ENCODE measurements around the gene MPPED1. TPM values are rescaled to one million over a fixed set of nuclear protein-coding genes. Genes with fewer than 3 reads are reported as not detected.

The MPPED1 gene
- total and polyA plus RNA-seq, 4 experiments from 2014 or later = not detected

GRCh38 chr22:43543522-43544288 lies 131.9 kb downstream of the MPPED1 start:
- POLR2A ChIA-PET (ENCODE audit: partially characterized antibody) = no interaction called here
- Mint-ChIP-seq H3K4me1 (no peaks in the 10 kb centered on the region), H3K9me3 (no peaks in the 10 kb centered on the region), H3K36me3 (no peaks in the 10 kb centered on the region), H3K27me3 (peaks cover 8 to 10% of the 10 kb centered on the region in 2 donors), H3K27ac (no peak overlapping the region), H3K4me3 (no peak overlapping the region)
- Histone ChIP-seq H3K4me3 (ENCODE audit: low read length in 2 of 2) (no peak overlapping the region), H3K9me3 (ENCODE audit: control insufficient read depth in 1 of 2, low read length in 2 of 2) (no peaks in the 10 kb centered on the region), H3K27me3 (ENCODE audit: insufficient read depth, low read length) (no peaks in the 10 kb centered on the region), H3K27ac (ENCODE audit: low read depth, low read length) (no peak overlapping the region), H3K4me1 (ENCODE audit: insufficient read depth, low read length) (no peaks in the 10 kb centered on the region), H3K36me3 (ENCODE audit: insufficient read depth, low read length) (no peaks in the 10 kb centered on the region)
- CTCF ChIA-PET (ENCODE audit: partially characterized antibody) = no interaction called here
- intact Hi-C loops (cut with micrococcal nuclease) = no loop called here
- no peak for DNase-seq

GRCh38 chr22:43544289-43544673 lies 132.5 kb downstream of the MPPED1 start:
- CTCF ChIA-PET (ENCODE audit: partially characterized antibody) = no interaction called here
- peaks cover 8 to 10% of the 10 kb centered on the region in 2 donors for H3K27me3 Mint-ChIP-seq
- H3K9me3 ChIP-seq (ENCODE audit: control insufficient read depth in 1 of 2, low read length in 2 of 2) = no peaks in the 10 kb centered on the region

GRCh38 chr22:43546186-43546585 lies 134.4 kb downstream of the MPPED1 start:
- H3K4me3 Mint-ChIP-seq = no peak overlapping the region
- CTCF ChIA-PET (ENCODE audit: partially characterized antibody) = no interaction called here

More at GRCh38 chr22:43544289-43544673, 132.5 kb downstream of the MPPED1 start:
- no peaks in the 10 kb centered on the region for H3K9me3 Mint-ChIP-seq
- Histone ChIP-seq H3K27ac (ENCODE audit: low read depth, low read length) (no peak overlapping the region), H3K4me1 (ENCODE audit: insufficient read depth, low read length) (no peaks in the 10 kb centered on the region), H3K27me3 (ENCODE audit: insufficient read depth, low read length) (no peaks in the 10 kb centered on the region), H3K4me3 (ENCODE audit: low read length in 2 of 2) (no peak overlapping the region), H3K36me3 (ENCODE audit: insufficient read depth, low read length) (no peaks in the 10 kb centered on the region)
- POLR2A ChIA-PET (ENCODE audit: partially characterized antibody) = no interaction called here
- no peaks in the 10 kb centered on the region for H3K36me3 Mint-ChIP-seq
- H3K27ac Mint-ChIP-seq = no peak overlapping the region
- intact Hi-C loops (cut with micrococcal nuclease) = no loop called here
- H3K4me3 Mint-ChIP-seq = no peak overlapping the region
- no peak for DNase-seq
- H3K4me1 Mint-ChIP-seq = no peaks in the 10 kb centered on the region

GRCh38 chr22:43550024-43550620 lies 138.3 kb downstream of the MPPED1 start:
- POLR2A ChIA-PET (ENCODE audit: partially characterized antibody) = no interaction called here
- Mint-ChIP-seq H3K4me3 (no peak overlapping the region), H3K4me1 (no peaks in the 10 kb centered on the region), H3K36me3 (no peaks in the 10 kb centered on the region), H3K27me3 (peaks cover 5 to 7% of the 10 kb centered on the region in 2 donors), H3K27ac (no peak overlapping the region), H3K9me3 (no peaks in the 10 kb centered on the region)
- H3K27ac ChIP-seq (ENCODE audit: low read depth, low read length) = no peak overlapping the region
- H3K9me3 ChIP-seq (ENCODE audit: control insufficient read depth in 1 of 2, low read length in 2 of 2) = no peaks in the 10 kb centered on the region
- no peaks in the 10 kb centered on the region for H3K4me1 ChIP-seq (ENCODE audit: insufficient read depth, low read length)
- H3K36me3 ChIP-seq (ENCODE audit: insufficient read depth, low read length) = no peaks in the 10 kb centered on the region
- no peak for DNase-seq
- CTCF ChIA-PET (ENCODE audit: partially characterized antibody) = no interaction called here
- H3K4me3 ChIP-seq (ENCODE audit: low read length in 2 of 2) = no peak overlapping the region
- intact Hi-C loops (cut with micrococcal nuclease) = no loop called here
- no peaks in the 10 kb centered on the region for H3K27me3 ChIP-seq (ENCODE audit: insufficient read depth, low read length)

More at GRCh38 chr22:43546186-43546585, 134.4 kb downstream of the MPPED1 start:
- Histone ChIP-seq H3K4me1 (ENCODE audit: insufficient read depth, low read length) (no peaks in the 10 kb centered on the region), H3K27ac (ENCODE audit: low read depth, low read length) (no peak overlapping the region), H3K27me3 (ENCODE audit: insufficient read depth, low read length) (no peaks in the 10 kb centered on the region), H3K36me3 (ENCODE audit: insufficient read depth, low read length) (no peaks in the 10 kb centered on the region), H3K9me3 (ENCODE audit: control insufficient read depth in 1 of 2, low read length in 2 of 2) (no peaks in the 10 kb centered on the region), H3K4me3 (ENCODE audit: low read length in 2 of 2) (no peak overlapping the region)
- POLR2A ChIA-PET (ENCODE audit: partially characterized antibody) = no interaction called here
- Mint-ChIP-seq H3K27ac (no peak overlapping the region), H3K27me3 (peaks cover 7 to 10% of the 10 kb centered on the region in 2 donors), H3K4me1 (no peaks in the 10 kb centered on the region), H3K36me3 (no peaks in the 10 kb centered on the region), H3K9me3 (no peaks in the 10 kb centered on the region)
- DNase-seq = no peak
- intact Hi-C loops (cut with micrococcal nuclease) = no loop called here

DNA sequence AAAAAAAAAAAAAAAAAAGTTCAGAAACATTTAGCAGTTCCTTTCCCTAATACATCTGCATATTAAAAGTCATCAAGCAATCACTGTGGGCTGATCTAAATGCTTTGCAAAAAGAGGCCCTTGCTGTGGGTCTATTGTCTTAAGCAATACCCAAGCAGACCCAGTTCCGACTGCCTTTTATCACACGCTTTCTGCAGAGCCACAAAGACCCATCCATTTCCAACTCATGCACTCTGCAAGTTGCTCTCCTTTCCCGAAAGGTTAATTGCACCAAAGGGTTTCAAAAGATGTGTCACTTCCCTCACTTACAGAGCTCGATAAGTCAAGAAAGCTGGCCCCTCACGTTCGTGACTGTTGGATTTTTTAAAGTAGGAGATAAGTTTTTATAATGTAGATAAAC lies 138.9 kb downstream of the MPPED1 start:
- no peaks in the 10 kb centered on the region for H3K27me3 ChIP-seq (ENCODE audit: insufficient read depth, low read length)
- intact Hi-C loops (cut with micrococcal nuclease) = no loop called here

GRCh38 chr22:43553451-43554258 lies 141.8 kb downstream of the MPPED1 start:
- H3K27ac Mint-ChIP-seq = no peak overlapping the region
- H3K4me1 ChIP-seq (ENCODE audit: insufficient read depth, low read length) = no peaks in the 10 kb centered on the region
- intact Hi-C loops (cut with micrococcal nuclease) = no loop called here
- H3K4me3 Mint-ChIP-seq = no peak overlapping the region
- no peaks in the 10 kb centered on the region for H3K9me3 ChIP-seq (ENCODE audit: control insufficient read depth in 1 of 2, low read length in 2 of 2)
- H3K36me3 ChIP-seq (ENCODE audit: insufficient read depth, low read length) = no peaks in the 10 kb centered on the region
- peaks cover 5 to 14% of the 10 kb centered on the region in 2 donors for H3K27me3 Mint-ChIP-seq
- no peaks in the 10 kb centered on the region for H3K27me3 ChIP-seq (ENCODE audit: insufficient read depth, low read length)
- ChIA-PET POLR2A (ENCODE audit: partially characterized antibody) (no interaction called here), CTCF (ENCODE audit: partially characterized antibody) (no interaction called here)
- no peaks in the 10 kb centered on the region for H3K36me3 Mint-ChIP-seq
- no peak for DNase-seq
- no peak overlapping the region for H3K4me3 ChIP-seq (ENCODE audit: low read length in 2 of 2)
- H3K4me1 Mint-ChIP-seq = no peaks in the 10 kb centered on the region
- H3K27ac ChIP-seq (ENCODE audit: low read depth, low read length) = no peak overlapping the region
- H3K9me3 Mint-ChIP-seq = peaks cover 0 to 5% (median 0%) of the 10 kb centered on the region in 8 donors

More for the DNA sequence above, 138.9 kb downstream of the MPPED1 start:
- Histone ChIP-seq H3K9me3 (ENCODE audit: control insufficient read depth in 1 of 2, low read length in 2 of 2) (no peaks in the 10 kb centered on the region), H3K27ac (ENCODE audit: low read depth, low read length) (no peak overlapping the region), H3K4me3 (ENCODE audit: low read length in 2 of 2) (no peak overlapping the region), H3K36me3 (ENCODE audit: insufficient read depth, low read length) (no peaks in the 10 kb centered on the region), H3K4me1 (ENCODE audit: insufficient read depth, low read length) (no peaks in the 10 kb centered on the region)
- DNase-seq = no peak
- Mint-ChIP-seq H3K27ac (no peak overlapping the region), H3K36me3 (no peaks in the 10 kb centered on the region), H3K4me1 (no peaks in the 10 kb centered on the region), H3K4me3 (no peak overlapping the region), H3K9me3 (no peaks in the 10 kb centered on the region), H3K27me3 (peaks cover 8 to 9% of the 10 kb centered on the region in 2 donors)
- ChIA-PET CTCF (ENCODE audit: partially characterized antibody) (no interaction called here), POLR2A (ENCODE audit: partially characterized antibody) (no interaction called here)

DNA sequence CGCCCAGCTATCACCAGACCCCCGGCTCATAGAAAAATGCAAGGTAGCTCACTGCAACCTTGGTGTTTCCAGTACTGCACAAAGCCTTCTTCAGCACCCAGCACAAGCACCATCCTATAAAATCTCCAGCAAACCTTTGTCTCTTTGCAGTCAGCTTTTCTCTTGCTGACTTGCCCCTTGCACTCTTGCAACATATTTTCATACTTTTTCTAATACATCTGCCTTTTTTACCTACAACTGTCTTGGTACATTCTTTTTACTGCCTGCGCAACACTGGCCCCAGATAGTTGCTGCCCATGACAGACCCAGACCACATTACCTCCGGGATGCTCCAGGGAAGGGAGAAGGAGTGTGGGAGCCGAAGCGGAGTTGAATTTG lies 142.4 kb downstream of the MPPED1 start:
- CTCF ChIA-PET (ENCODE audit: partially characterized antibody) = no interaction called here
- H3K4me3 Mint-ChIP-seq = no peak overlapping the region

More for the DNA sequence above, 142.4 kb downstream of the MPPED1 start:
- intact Hi-C loops (cut with micrococcal nuclease) = no loop called here
- Histone ChIP-seq H3K27ac (ENCODE audit: low read depth, low read length) (no peak overlapping the region), H3K27me3 (ENCODE audit: insufficient read depth, low read length) (no peaks in the 10 kb centered on the region), H3K36me3 (ENCODE audit: insufficient read depth, low read length) (no peaks in the 10 kb centered on the region), H3K4me1 (ENCODE audit: insufficient read depth, low read length) (no peaks in the 10 kb centered on the region), H3K9me3 (ENCODE audit: control insufficient read depth in 1 of 2, low read length in 2 of 2) (no peaks in the 10 kb centered on the region), H3K4me3 (ENCODE audit: low read length in 2 of 2) (no peak overlapping the region)
- no peak for DNase-seq
- Mint-ChIP-seq H3K36me3 (no peaks in the 10 kb centered on the region), H3K27me3 (peaks cover 5 to 16% of the 10 kb centered on the region in 2 donors), H3K27ac (no peak overlapping the region), H3K4me1 (no peaks in the 10 kb centered on the region), H3K9me3 (peaks cover 0 to 5% (median 0%) of the 10 kb centered on the region in 8 donors)
- POLR2A ChIA-PET (ENCODE audit: partially characterized antibody) = no interaction called here

Data from CD4-positive, alpha-beta memory T cell (primary cell).